Endothelial cell of umbilical vein (primary cell): ENCODE data around the gene OR8A1. TPM values are rescaled to one million over a fixed set of nuclear protein-coding genes. Genes with fewer than 3 reads are reported as not detected.

ENCODE experiments used
- BruUV-seq: library from RNA; stranded (reverse); fragments of 400-500 nt; replicated peaks from 2 replicates; lab custom pipeline; 2021; lab: Mats Ljungman, UMichigan
- CTCF ChIA-PET: fragments of 300-600, 350-600 bp; sonication (Branson Sonifier 250); formaldehyde crosslinking; loops from one replicate; lab custom pipeline; 2021; ENCODE audit warnings: antibody characterized with exemption, inconsistent platforms; lab: Charles Lee
- POLR2A ChIA-PET: fragments of 300-600, 350-600 bp; sonication (Branson Sonifier 250); formaldehyde crosslinking; loops from one replicate; lab custom pipeline; 2021; ENCODE audit warnings: antibody characterized with exemption, inconsistent platforms; lab: Charles Lee
- DNase-seq: peaks from one replicate; pipeline ENCODE4 v3.0.0-alpha.2; 2011; ENCODE audit warnings: low read depth, low spot score
- FAIRE-seq: peaks from 2 replicates; lab custom pipeline; 2011; peaks lifted over from hg19 to GRCh38; lab: Jason Lieb, UNC
- H2AFZ ChIP-seq: 2 replicates; pipeline ENCODE4 v1.6.0; 2012; ENCODE audit warnings: low read depth, low read length, control low read depth, inconsistent platforms
- H3K27ac ChIP-seq: 2 replicates; pipeline ENCODE4 v1.5.1; 2011; ENCODE audit warnings: low read depth, mild to moderate bottlenecking, control low read depth, low read length, moderate library complexity; ENCODE audit not compliant: insufficient read depth
- H3K27me3 ChIP-seq, 2 experiments: 2 replicates each; pipeline versions ENCODE4 v1.6.0 to v1.6.1; 2011; ENCODE audit warnings: low read length in 2 of 2, mixed read lengths in 1 of 2; ENCODE audit not compliant: control insufficient read depth in 2 of 2, insufficient read depth in 2 of 2
- H3K36me3 ChIP-seq, 2 experiments: 2 replicates in 1 of 2; 3 replicates in 1 of 2; pipeline ENCODE4 v1.5.1; 2011; ENCODE audit warnings: low read length in 2 of 2, mild to moderate bottlenecking in 1 of 2, moderate library complexity in 1 of 2; ENCODE audit not compliant: control insufficient read depth in 2 of 2, insufficient read depth in 2 of 2; ENCODE audit errors: extremely low read depth in 1 of 2
- H3K4me1 ChIP-seq: 3 replicates; pipeline ENCODE4 v1.5.1; 2011; ENCODE audit warnings: mild to moderate bottlenecking, low read length; ENCODE audit not compliant: control insufficient read depth, insufficient read depth; ENCODE audit errors: extremely low read depth
- H3K4me2 ChIP-seq: 2 replicates; pipeline ENCODE4 v1.6.1; 2011; ENCODE audit warnings: low read length, control low read depth, mixed read lengths; ENCODE audit not compliant: insufficient read depth
- H3K4me3 ChIP-seq, 3 experiments: fragments of 200-600 bp in 1 of 3; sonication (generic), shearing (Covaris generic) in 1 of 3; replicated peaks in 1 of 3; 2 replicates each; pipeline ENCODE4 v1.5.1; 2011 to 2016; ENCODE audit warnings: control low read depth in 3 of 3, low read length in 3 of 3, mild to moderate bottlenecking in 2 of 3, inconsistent platforms in 1 of 3, low read depth in 1 of 3, moderate library complexity in 1 of 3; ENCODE audit not compliant: insufficient read depth in 1 of 3
- H3K79me2 ChIP-seq: 2 replicates; pipeline ENCODE4 v1.6.0; 2012; ENCODE audit warnings: low read length, inconsistent platforms; ENCODE audit not compliant: control insufficient read depth, insufficient read depth
- H3K9ac ChIP-seq: replicated peaks from 2 replicates; pipeline ENCODE3; 2011; ENCODE audit warnings: low read length, control low read depth; ENCODE audit not compliant: insufficient read depth; ENCODE audit errors: extremely low read depth
- H3K9me1 ChIP-seq: replicated peaks from 3 replicates; pipeline ENCODE4 v1.6.0; 2011; ENCODE audit warnings: mild to moderate bottlenecking, low read length; ENCODE audit not compliant: control insufficient read depth, insufficient read depth; ENCODE audit errors: extremely low read depth
- H3K9me3 ChIP-seq: replicated peaks from 2 replicates; pipeline ENCODE4 v1.5.1; 2012; ENCODE audit warnings: low read length, inconsistent platforms; ENCODE audit not compliant: control insufficient read depth, insufficient read depth
- H4K20me1 ChIP-seq: replicated peaks from 2 replicates; pipeline ENCODE3; 2011; ENCODE audit warnings: mild to moderate bottlenecking, low read length; ENCODE audit not compliant: control insufficient read depth, insufficient read depth; ENCODE audit errors: extremely low read depth
- EZH2 ChIP-seq: IDR thresholded peaks from 2 replicates; pipeline ENCODE4 v1.6.1; 2012; ENCODE audit warnings: borderline replicate concordance, low read depth, mild to moderate bottlenecking, moderate library complexity, low read length, inconsistent platforms; ENCODE audit not compliant: severe bottlenecking
- FOS ChIP-seq: IDR thresholded peaks from 2 replicates; pipeline ENCODE4 v1.6.1; 2011; ENCODE audit warnings: mild to moderate bottlenecking, low read length, moderate library complexity, borderline replicate concordance; ENCODE audit not compliant: insufficient read depth
- GATA2 ChIP-seq: IDR thresholded peaks from 2 replicates; pipeline ENCODE4 v1.7.0; 2011; ENCODE audit warnings: low read depth, mild to moderate bottlenecking, moderate library complexity, mixed read lengths, low read length; ENCODE audit not compliant: insufficient read length, insufficient read depth
- JUN ChIP-seq: IDR thresholded peaks from 2 replicates; pipeline ENCODE4 v1.6.1; 2011; ENCODE audit warnings: borderline replicate concordance, low read depth; ENCODE audit not compliant: insufficient read length, insufficient read depth
- MYC ChIP-seq: IDR thresholded peaks from one replicate; pipeline ENCODE4 v1.6.1; 2011; ENCODE audit warnings: mild to moderate bottlenecking, low read depth, low read length
- POLR2A ChIP-seq: IDR thresholded peaks from 2 replicates; pipeline ENCODE4 v1.6.1; 2012; ENCODE audit warnings: low read depth, mild to moderate bottlenecking, control low read depth, low read length
- POLR2AphosphoS5 ChIP-seq: IDR thresholded peaks from 2 replicates; pipeline ENCODE4 v1.6.1; 2012; ENCODE audit warnings: low read depth, mild to moderate bottlenecking, control low read depth, low read length, moderate library complexity; ENCODE audit not compliant: insufficient read depth
- dilution Hi-C: fragments of 300-500 bp; cut with MboI; formaldehyde crosslinking; loops from one replicate; pipeline ENCODE4 v1.15.0; 2019; ENCODE audit warnings: low sequenced_read_pairs; ENCODE audit not compliant: extremely low pct_ligation_motif_present
- intact Hi-C: fragments of 100-400 bp; cut with micrococcal nuclease; formaldehyde crosslinking; loops from one replicate; pipeline ENCODE4 v1.10.0; 2022
- polyA plus RNA-seq, 4 experiments: library from polyadenylated mRNA; depleted of rRNA in 3 of 4; stranded (reverse) in 3 of 4; unstranded in 1 of 4; fragments of >200 nt; gene quantifications; 2 replicates each; pipeline versions ENCODE4 v1.2.1 to v1.2.3, GENCODE V29; 2011 to 2012; ENCODE audit warnings: missing spikeins in 1 of 4
- total RNA-seq: library from RNA; stranded (reverse); gene quantifications from 2 replicates; pipeline ENCODE4 v1.2.3, GENCODE V29; 2021
- TF ChIP-seq, protein P1 (sequence below): IDR thresholded peaks from 2 replicates; pipeline ENCODE4 v1.6.1; 2011; ENCODE audit not compliant: insufficient read depth, insufficient read length
- TF ChIP-seq, protein P2 (sequence below), 2 donors: IDR thresholded peaks; 1 replicate in 1 of 2; 2 replicates in 1 of 2; pipeline ENCODE4 v1.5.1; 2011; ENCODE audit warnings: low read length in 2 of 2, mild to moderate bottlenecking in 2 of 2, moderate library complexity in 2 of 2, control low read depth in 1 of 2, inconsistent platforms in 1 of 2, low read depth in 1 of 2; ENCODE audit not compliant: insufficient read depth in 1 of 2; ENCODE audit errors: extremely low read depth in 1 of 2

Gene OR8A1
- total and polyA plus RNA-seq, 2 donors (not counting 3 experiments of a cell fraction or from before 2014, with no cell fraction given): not detected

DNA sequence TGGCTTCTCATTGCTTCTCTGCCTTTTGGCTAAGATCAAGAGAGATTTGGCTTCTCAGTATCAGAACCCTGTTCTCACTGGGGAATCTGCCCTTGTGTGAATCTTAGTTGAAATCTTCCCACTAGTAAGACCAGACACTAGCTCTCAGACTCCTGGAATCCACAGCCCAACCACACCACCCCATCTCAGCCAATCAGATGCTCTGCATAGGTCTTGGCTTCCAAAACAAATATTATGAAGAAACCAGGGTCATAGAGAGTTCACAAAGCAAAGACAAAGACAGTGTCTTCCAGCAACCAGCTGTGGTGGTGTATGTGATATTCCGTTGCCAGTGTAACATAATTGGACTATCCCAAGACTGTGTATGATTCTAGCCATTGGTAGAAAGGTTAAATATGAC is 31.8 kb upstream of the OR8A1 start:
- ChIA-PET POLR2A (no interaction called here), CTCF (no interaction called here)
- Histone ChIP-seq H3K9me3 (no peaks in the 10 kb centered on the region), H2AFZ (no peak overlapping the region), H3K36me3 (no peaks in the 10 kb centered on the region), H3K4me1 (no peaks in the 10 kb centered on the region), H3K27ac (no peak overlapping the region), H3K4me2 (no peak overlapping the region), H4K20me1 (no peaks in the 10 kb centered on the region), H3K4me3 (no peak overlapping the region), H3K9ac (no peak overlapping the region), H3K9me1 (no peaks in the 10 kb centered on the region), H3K27me3 (no peaks in the 10 kb centered on the region), H3K79me2 (no peaks in the 10 kb centered on the region)
- dilution Hi-C loops: no loop called here
- DNase-seq (no peak), FAIRE-seq (no peak)
- BruUV-seq: no TSS peak
- intact Hi-C loops: no loop called here
- TF ChIP-seq POLR2AphosphoS5 (no peak), MYC (no peak), FOS (no peak), GATA2 (no peak), POLR2A (no peak), EZH2 (no peak), JUN (no peak)
- TF ChIP-seq, protein P1, sequence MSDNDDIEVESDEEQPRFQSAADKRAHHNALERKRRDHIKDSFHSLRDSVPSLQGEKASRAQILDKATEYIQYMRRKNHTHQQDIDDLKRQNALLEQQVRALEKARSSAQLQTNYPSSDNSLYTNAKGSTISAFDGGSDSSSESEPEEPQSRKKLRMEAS: no peak
- TF ChIP-seq, protein P2, sequence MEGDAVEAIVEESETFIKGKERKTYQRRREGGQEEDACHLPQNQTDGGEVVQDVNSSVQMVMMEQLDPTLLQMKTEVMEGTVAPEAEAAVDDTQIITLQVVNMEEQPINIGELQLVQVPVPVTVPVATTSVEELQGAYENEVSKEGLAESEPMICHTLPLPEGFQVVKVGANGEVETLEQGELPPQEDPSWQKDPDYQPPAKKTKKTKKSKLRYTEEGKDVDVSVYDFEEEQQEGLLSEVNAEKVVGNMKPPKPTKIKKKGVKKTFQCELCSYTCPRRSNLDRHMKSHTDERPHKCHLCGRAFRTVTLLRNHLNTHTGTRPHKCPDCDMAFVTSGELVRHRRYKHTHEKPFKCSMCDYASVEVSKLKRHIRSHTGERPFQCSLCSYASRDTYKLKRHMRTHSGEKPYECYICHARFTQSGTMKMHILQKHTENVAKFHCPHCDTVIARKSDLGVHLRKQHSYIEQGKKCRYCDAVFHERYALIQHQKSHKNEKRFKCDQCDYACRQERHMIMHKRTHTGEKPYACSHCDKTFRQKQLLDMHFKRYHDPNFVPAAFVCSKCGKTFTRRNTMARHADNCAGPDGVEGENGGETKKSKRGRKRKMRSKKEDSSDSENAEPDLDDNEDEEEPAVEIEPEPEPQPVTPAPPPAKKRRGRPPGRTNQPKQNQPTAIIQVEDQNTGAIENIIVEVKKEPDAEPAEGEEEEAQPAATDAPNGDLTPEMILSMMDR (IDR thresholded peaks at IDR 0.05; ENCODE audit: extremely low read depth in 1 of 2, insufficient read depth in 1 of 2, low read depth in 1 of 2, low read length in 2 of 2): no peak
